HG03342 (cell line): Measurements from ENCODE around the gene PELI2.
A peak's percentile ranks its signal among the peaks of the same experiment; 100 is the strongest.

ENCODE experiments used
- ATAC-seq: cut with Tn5 transposase; IDR thresholded peaks from one replicate; pipeline ENCODE4 v1.9.1; 2021; ENCODE audit warnings: mild to moderate bottlenecking, moderate library complexity; ENCODE audit not compliant: unreplicated experiment

The PELI2 gene

GRCh38 chr14:56199095-56199981 lies 81.1 kb downstream of the PELI2 start:
- ATAC-seq, result peak; percentile 60

DNA sequence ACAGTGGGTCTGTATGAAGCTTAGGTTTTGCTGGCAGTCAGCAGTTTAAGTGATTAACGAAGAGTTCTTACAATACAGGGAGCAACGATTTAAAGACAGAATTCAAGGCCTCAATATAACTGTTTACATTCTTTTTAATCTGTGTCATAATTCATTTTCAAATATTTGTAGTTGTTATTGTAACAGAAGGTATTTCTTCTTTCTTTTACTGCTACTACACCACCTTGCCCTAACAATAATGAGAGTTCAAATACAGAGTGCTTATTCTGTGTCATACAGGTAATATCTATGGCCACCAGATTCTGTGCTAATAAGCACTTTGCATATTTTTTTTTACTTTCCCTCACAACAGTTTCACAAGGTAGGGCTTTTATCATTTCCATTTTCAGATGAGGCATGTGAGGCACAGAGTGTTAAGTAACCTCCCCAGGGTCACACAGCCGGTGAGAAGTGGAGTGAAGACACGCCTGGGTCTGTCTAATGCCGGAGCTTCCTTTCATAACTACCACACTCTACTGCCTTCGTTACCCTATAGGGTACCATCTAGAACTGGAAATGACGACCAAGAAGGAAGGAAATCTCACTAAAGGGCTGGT lies 81.9 kb downstream of the PELI2 start:
- peak; percentile 47 for ATAC-seq

DNA sequence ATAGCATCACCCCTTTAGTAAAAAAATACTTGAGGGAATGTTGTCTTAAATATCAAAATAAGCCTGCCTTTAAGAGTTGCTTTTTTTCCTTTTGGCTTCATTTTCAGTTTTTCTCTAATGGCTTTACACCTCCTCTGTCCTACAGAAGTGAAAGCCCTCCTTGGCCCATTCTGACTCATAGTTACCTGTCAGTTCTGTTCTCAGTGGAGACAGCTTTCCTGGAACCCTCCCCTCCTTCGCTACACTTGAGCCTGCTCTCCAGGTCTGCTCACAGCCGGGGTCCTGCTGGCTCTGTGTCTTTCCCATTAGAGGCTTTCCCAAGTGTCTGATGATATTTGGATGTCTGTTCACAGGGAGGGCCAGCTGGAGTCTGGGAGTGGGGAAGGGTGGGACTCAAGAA lies 84.0 kb downstream of the PELI2 start:
- peak; percentile 64 for ATAC-seq

GRCh38 chr14:56205881-56206280 lies 87.7 kb downstream of the PELI2 start:
- no peak for ATAC-seq

- no peak for ATAC-seq
Observed at GRCh38 chr14:56206596-56206995, 88.4 kb downstream of the PELI2 start.

DNA sequence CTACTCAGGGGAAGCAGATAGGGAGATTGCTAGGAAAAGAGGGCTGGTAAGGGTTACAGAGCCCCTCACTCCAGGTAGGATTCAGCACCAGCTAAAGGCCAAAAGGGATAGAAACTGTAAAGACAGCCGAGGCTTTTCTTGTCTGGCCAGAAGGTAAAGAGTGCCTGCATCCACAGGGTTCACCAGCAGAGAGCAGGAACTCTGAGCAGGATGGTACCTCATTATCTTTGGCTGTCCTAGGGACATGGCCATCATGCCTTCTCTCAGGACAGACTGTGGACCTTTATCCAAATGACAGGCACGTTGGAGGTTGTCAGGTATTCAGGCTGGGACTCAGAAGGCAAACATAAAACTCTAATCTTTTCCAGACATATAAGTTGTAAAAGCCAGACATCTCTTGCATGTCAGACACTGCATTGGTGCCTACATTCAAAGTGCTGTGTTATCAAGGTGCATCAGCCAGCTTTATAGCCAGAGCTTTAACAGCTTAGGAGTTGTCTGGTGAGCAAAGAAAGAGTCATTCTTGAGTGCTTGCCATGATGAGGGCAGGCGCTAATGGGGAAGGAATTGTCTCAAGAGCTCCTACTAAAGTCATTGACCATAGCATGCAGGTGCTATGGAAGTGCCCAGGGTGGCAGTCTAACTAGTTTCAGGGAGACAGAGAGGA lies 89.5 kb downstream of the PELI2 start:
- no peak for ATAC-seq

DNA sequence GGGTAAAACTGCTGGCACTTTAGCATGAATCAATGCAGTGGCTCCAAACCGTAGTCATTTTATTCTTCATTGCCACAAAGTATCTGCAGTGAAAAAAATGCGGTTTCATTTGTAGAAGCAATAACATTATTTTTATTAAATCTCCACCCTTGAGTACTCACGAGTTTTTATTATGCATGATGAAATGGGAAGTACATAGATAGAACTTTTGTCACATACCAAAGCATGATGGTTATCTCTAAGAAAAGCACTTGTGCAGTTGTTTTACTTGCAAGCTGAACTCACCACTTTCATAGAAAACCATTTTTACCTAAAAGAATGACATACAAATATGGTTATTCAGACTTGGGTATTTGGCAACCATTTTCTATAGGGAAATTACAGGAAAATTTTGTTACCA lies 90.3 kb downstream of the PELI2 start:
- ATAC-seq, result no peak

GRCh38 chr14:56210571-56210970 lies 92.4 kb downstream of the PELI2 start:
- ATAC-seq, result no peak

DNA sequence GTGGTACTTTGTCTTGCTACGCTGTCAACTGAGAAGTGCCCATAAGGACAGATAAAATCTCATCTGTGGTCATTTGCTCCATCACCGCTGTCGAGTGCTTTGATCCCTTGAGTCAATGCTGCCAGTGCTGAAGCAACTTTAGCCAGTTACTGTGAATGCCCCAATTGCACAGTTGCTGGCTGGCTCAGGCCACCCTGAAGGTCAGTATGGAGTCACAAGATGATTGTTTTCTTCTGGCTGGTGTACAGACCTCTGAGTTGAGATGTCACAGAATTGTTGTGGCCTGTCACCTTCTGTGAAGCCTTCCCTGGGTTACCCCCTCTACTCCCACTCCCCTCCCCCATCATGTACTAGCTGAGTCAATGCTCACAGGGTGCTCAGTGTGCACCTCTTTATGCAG lies 92.9 kb downstream of the PELI2 start:
- ATAC-seq, result no peak

DNA sequence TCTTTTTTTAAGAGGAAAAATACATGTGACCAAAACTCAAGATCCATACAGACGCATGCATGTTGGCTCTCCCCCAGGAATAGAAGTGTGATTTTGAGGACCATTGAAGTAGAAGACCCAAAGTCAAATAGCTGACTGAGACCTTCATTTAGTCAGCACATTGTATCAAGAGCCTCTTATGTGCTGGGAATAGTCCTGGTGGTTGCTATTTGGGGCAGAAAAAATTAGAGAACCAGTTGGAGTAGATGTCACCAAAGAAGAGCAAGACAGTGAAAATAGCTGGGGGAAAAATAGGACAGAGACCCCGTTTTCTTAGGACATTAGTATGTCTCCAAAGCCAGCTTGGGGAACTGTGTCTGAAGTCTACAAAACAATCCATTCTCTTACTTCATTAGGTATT lies 93.6 kb downstream of the PELI2 start:
- no peak for ATAC-seq

DNA sequence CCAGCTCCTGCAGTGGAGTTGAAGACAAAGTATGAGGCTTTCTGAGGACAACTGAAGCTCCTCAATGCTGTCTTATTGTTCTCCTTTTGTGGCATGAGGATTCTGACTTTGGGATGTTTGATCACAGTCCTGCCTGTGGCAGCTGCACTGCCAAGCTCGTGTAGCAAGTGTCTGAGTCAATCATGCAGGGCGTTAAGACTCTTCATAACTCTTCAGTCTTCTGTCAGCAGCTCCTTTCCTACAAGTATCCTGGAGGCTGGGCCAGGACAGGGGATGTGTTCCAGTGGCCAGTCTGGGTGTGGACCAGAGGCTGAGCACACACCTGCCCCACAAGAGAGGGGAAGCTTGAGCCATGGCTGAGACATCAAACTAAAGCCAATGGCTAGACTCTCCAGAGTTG lies 94.3 kb downstream of the PELI2 start:
- ATAC-seq, result no peak

GRCh38 chr14:56213306-56213705 lies 95.1 kb downstream of the PELI2 start:
- no peak for ATAC-seq

GRCh38 chr14:56215180-56215579 lies 97.0 kb downstream of the PELI2 start:
- no peak for ATAC-seq

- ATAC-seq, result no peak
Observed at GRCh38 chr14:56216626-56217379, 98.6 kb downstream of the PELI2 start.

- ATAC-seq, result no peak
Observed at GRCh38 chr14:56217380-56218045, 99.3 kb downstream of the PELI2 start.

DNA sequence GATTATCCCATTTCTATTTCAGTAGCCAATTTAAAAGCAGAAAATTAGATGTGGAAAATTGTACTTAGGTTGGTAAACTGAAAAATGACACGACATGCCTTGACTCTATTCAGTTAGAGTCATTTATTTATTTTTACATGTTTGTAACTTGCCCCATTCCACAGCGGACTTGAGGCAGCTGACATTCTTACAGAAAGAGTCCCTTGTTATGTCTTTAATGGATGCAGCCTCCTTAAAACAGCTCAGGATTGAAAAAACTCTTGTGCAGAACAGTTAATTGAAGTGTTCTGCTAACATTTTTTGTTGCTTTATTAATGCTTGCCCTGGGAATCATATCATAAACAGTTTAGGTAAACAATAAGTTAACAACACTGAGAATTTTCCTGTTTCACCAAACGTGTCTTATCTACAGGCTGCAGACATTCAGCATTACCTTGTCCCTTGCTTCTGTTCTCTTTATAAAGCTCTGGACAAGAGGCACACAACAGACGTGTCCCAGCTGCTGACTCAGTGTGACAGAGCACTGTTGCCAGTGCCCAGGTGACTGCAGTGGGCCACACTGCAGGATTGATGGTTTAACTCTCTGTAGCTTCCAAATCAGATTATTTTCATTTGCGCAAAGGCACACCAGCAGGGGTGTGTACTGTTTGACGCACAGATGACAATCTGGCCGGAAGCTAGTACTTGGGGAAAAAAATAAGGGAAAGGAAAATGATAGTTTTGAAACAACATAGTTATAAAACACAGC lies 101.6 kb downstream of the PELI2 start:
- no peak for ATAC-seq

DNA sequence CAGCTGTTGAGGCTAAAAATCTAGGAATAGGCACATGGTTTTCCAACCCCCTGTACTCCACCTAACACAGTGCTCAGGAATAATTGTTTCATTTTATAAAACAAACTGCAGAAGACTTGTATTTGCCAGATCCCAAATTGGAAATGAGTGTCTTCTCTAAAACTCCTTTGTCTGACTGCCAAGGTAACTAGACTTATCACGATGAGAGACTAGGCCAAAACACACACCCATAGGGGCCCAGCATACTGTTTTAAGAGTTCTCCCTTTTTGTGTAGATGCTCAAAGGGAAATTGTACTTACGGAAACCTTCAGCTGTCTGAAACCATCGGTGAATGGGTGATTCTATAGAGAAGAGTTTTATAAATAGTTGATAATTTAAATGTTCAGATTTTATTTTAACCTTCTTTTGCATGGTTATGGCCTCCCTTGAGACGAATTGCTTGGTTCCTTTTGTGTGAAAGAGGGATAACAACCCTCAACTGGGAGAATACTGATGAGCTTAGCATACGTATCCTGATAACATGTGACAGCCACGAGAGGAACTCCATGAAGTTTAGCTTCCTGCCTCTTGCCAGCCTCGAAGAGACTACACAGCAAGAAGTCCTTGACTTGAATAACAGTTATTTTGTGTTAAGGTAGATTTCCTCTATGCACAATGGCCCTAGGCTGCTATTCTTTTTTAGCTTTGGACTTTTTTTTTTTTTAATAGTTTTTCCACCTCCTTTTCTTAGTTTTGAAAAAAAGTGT lies 103.3 kb downstream of the PELI2 start:
- ATAC-seq, result no peak

DNA sequence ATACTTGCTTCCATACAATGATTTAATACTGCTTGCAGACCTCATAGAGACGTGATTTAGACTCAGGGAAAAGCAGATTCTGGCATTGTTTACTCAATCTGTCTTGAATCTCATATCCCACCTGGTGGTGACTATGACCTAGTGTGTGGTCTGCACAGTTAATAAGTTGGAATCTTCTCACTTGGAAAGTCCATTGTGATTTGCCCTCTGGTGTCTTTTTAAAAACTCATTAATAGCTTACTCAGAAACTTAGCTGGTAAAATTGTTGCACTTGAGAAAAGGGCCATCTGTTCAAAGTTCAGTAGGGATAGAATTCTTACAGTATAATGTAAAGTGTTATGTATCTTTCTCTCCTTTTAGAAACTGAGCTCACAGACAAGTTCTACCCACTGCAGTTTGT lies 106.0 kb downstream of the PELI2 start:
- no peak for ATAC-seq
